Transverse colon (tissue), 4 donors: ENCODE data around the gene NKX1-1.

Experiments
- POLR2A ChIP-seq: fragments of 450-650 bp; IDR thresholded peaks from one replicate; pipeline ENCODE4 v1.6.1; 2016; ENCODE audit warnings: antibody characterized with exemption, mild to moderate bottlenecking, moderate library complexity
- POLR2AphosphoS5 ChIP-seq, 3 donors: sonication (generic); formaldehyde crosslinking; IDR thresholded peaks; one replicate each; pipeline ENCODE4 v1.6.1; 2016; ENCODE audit warnings: antibody characterized with exemption in 3 of 3
- TF ChIP-seq, protein P1 (sequence below), 5 experiments: fragments of 200-600 bp in 3 of 5; fragments of 450-650 bp in 2 of 5; sonication (generic) in 3 of 5; IDR thresholded peaks; 1 replicate in 2 of 5; 2 replicates in 3 of 5; pipeline ENCODE4 v1.5.1; 2016 to 2017; ENCODE audit warnings: antibody characterized with exemption in 5 of 5, inconsistent platforms in 3 of 5, mild to moderate bottlenecking in 2 of 5, moderate library complexity in 1 of 5

DNA sequence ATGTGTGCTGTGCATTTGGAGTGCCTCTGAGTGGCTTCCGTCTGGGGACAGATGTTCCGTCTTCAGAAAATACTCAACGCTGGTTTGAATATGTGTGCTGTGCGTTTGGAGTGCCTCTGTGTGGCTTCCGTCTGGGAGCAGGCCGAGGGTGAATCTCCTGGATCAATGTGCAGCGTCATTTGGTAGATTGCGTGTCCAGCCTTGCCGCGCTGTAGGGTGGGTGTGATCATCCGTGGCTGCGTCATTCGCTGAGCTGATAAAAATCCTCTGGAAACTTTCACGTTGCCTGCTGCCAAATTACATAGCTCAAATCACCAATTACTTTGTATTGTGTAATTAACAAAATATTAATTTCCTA, 47.1 kb downstream of the NKX1-1 start:
- TF ChIP-seq, protein P1, sequence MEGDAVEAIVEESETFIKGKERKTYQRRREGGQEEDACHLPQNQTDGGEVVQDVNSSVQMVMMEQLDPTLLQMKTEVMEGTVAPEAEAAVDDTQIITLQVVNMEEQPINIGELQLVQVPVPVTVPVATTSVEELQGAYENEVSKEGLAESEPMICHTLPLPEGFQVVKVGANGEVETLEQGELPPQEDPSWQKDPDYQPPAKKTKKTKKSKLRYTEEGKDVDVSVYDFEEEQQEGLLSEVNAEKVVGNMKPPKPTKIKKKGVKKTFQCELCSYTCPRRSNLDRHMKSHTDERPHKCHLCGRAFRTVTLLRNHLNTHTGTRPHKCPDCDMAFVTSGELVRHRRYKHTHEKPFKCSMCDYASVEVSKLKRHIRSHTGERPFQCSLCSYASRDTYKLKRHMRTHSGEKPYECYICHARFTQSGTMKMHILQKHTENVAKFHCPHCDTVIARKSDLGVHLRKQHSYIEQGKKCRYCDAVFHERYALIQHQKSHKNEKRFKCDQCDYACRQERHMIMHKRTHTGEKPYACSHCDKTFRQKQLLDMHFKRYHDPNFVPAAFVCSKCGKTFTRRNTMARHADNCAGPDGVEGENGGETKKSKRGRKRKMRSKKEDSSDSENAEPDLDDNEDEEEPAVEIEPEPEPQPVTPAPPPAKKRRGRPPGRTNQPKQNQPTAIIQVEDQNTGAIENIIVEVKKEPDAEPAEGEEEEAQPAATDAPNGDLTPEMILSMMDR (IDR thresholded peaks at IDR 0.05) = no peak
- TF ChIP-seq POLR2AphosphoS5 (IDR thresholded peaks at IDR 0.05) (no peak), POLR2A (no peak)
